Germinal center (tissue), 1 donor: ENCODE data around the gene QRFP.
"Not testable (repeated sequence)": the region's sequence is repeated elsewhere in the genome, so short reads cannot be mapped to it uniquely, and the experiment has no call there.

Experiments
- DNase-seq: peaks from one replicate; pipeline ENCODE4 v3.0.0; 2012; ENCODE audit warnings: mixed read lengths, low spot score

QRFP gene

GRCh38 chr9:130848514-130848913, 48.1 kb downstream of the QRFP start:
- not testable (repeated sequence) for DNase-seq

DNA sequence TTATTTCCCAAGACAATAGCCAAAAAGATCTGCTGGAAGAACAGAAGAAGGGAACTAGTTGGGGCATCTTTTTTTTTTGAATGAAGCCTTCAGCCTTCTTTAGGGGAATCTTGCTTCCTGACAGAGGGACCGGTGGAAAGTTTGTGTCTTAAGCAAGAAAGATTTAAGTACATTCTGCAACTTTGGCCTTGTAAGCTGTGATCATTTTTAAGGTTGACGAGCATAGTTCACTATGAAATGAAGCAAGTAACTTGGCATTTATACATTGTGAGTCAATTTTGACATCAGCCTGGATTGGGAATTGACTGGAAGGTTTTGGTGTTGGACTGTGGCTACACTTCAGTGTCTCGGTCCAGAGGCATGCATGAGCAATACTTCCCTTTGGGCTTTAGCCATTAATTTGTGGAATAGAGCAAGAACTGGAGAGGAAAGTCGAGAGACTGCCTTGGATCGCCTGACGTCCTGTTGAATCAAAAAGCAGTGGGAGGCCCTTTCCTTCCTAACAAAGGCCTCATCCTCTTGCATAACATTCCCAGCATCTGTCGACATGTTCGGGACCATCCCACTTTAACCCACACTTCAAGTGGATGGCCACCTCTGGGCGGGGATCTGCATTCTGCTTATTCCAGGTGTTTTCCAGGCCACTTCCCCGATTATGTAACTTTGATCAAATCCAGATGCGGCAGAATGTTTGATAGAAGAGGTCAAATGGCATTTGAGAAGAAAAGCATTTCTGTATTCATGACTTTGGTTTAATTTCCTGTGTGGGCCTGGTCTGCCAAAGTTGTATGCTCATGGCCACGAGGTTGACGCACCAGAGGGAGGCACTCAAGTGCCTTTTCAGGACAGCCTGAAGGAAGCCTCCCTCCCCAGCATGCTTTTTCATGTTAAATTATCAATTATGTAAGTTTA, 49.0 kb downstream of the QRFP start:
- DNase-seq, result no peak

GRCh38 chr9:130846487-130847305, 49.9 kb downstream of the QRFP start:
- no peak for DNase-seq

GRCh38 chr9:130845901-130846481, 50.6 kb downstream of the QRFP start:
- DNase-seq, result no peak

DNA sequence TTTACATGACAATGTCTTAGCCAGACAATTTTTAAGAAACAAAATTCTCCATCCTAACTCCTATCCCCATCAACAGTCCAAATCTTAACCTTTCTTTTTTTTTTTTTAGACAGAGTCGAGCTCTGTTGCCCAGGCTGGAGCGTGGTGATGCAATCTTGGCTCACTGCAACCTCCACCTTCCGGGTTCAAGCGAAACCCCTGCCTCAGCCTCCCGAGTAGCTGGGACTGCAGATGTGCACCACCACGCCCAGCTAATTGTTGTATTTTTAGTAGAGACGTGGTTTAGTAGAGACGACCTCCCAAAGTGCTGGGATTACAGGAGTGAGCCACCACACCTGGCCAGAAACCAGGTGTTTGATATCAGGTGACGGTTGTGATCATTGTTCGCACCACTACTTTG, 51.4 kb downstream of the QRFP start:
- DNase-seq, result no peak

DNA sequence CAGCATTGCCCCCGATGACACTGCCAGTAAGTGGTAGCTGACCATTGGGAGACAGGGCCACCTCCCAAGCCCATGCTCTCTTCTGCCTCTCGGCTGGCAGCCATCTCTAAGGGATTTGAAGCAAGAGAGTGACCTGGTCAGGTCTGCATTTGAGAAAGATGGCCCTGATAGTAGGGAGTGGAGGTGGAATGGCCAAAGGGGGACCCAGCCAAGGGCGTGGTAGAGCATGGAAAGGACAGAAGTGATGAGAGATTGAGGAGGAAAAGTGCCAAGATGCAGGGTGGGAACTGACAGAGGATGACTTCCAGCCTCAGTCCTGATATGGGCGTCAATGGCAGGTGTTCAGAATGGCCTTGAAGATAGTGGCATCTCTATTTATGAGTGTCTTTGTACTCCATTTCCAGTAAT, 52.6 kb downstream of the QRFP start:
- DNase-seq, result no peak

DNA sequence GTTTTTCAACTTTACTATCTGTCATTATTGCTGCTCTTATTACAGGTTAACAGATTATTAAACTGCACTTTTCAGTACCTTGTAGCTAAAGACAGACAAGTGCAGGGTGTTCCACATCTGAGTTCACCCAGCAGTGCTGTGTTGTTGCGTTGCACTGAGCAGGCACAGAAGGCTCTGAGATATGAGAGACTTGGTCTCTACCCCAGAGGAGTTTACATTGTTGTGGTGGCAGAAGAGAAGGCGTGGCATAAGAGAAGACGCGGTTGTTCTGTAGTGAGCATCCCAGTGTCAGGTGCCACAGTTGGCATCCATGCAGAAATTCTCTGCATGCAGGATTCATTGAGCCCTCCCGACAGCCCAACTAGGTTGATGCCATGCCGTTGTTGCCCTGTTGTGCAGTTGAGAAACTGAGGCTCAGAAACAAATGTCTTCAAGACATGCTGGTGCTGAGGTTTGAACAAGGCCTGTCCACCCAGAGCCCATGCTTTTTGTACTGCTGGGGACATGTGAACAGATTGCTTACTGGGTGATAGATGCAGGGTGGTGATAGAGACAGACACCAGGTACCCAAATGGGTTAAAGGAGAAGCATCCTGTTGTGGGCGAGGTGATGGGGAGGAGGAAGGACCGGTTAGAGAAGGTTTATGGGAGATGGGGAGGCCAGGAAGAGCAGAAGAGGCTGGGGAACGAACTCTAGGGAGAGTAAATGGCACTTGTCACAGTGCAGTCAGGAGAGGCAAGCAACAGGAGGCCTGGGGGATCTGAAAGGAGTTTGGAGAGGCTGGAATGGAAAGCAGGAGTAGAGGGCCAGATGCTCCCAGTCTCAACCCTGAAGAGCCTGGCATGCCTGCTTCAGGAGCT, 53.3 kb downstream of the QRFP start:
- no peak for DNase-seq
